HG03045 (cell line): ENCODE results near the gene ADAMTSL3.
A peak's percentile ranks its signal among the peaks of the same experiment; 100 is the strongest.
"Not testable (repeated sequence)": the region's sequence is repeated elsewhere in the genome, so short reads cannot be mapped to it uniquely, and the experiment has no call there.

ENCODE experiments used
- ATAC-seq: cut with Tn5 transposase; IDR thresholded peaks from one replicate; pipeline ENCODE4 v1.9.1; 2021; ENCODE audit warnings: mild to moderate bottlenecking, moderate library complexity; ENCODE audit not compliant: unreplicated experiment

The ADAMTSL3 gene

GRCh38 chr15:83956887-83957286 lies 303.0 kb downstream of the ADAMTSL3 start:
- ATAC-seq: no peak

- no peak for ATAC-seq
Measured at GRCh38 chr15:83959477-83959876, 305.6 kb downstream of the ADAMTSL3 start.

- ATAC-seq: no peak
Measured at GRCh38 chr15:83960192-83960829, 306.4 kb downstream of the ADAMTSL3 start.

- no peak for ATAC-seq
Measured at GRCh38 chr15:83961311-83961710, 307.4 kb downstream of the ADAMTSL3 start.

GRCh38 chr15:83964967-83965366 lies 311.0 kb downstream of the ADAMTSL3 start:
- not testable (repeated sequence) for ATAC-seq

GRCh38 chr15:83970295-83970890 lies 316.5 kb downstream of the ADAMTSL3 start:
- ATAC-seq: no peak

- ATAC-seq: no peak
Measured at GRCh38 chr15:83971992-83972391, 318.1 kb downstream of the ADAMTSL3 start.

GRCh38 chr15:83973816-83974215 lies 319.9 kb downstream of the ADAMTSL3 start:
- peak; percentile 47 for ATAC-seq

GRCh38 chr15:83977992-83978391 lies 324.1 kb downstream of the ADAMTSL3 start:
- ATAC-seq: no peak

GRCh38 chr15:83978588-83978987 lies 324.7 kb downstream of the ADAMTSL3 start:
- no peak for ATAC-seq

GRCh38 chr15:83980637-83981036 lies 326.7 kb downstream of the ADAMTSL3 start:
- no peak for ATAC-seq

- no peak for ATAC-seq
Measured at GRCh38 chr15:83982748-83983147, 328.8 kb downstream of the ADAMTSL3 start.

- peak; percentile 70 for ATAC-seq
Measured at GRCh38 chr15:83983634-83984458, 329.9 kb downstream of the ADAMTSL3 start.

GRCh38 chr15:83984601-83985000 lies 330.7 kb downstream of the ADAMTSL3 start:
- no peak for ATAC-seq

- ATAC-seq: no peak
Measured at GRCh38 chr15:83991163-83991562, 337.2 kb downstream of the ADAMTSL3 start.

GRCh38 chr15:83992324-83993031 lies 338.6 kb downstream of the ADAMTSL3 start:
- peak; percentile 88 for ATAC-seq

GRCh38 chr15:83993591-83993990 lies 339.7 kb downstream of the ADAMTSL3 start:
- no peak for ATAC-seq

- ATAC-seq: no peak
Measured at GRCh38 chr15:83998486-83998885, 344.6 kb downstream of the ADAMTSL3 start.

GRCh38 chr15:83999396-84000135 lies 345.6 kb downstream of the ADAMTSL3 start:
- no peak for ATAC-seq

GRCh38 chr15:84001037-84001436 lies 347.1 kb downstream of the ADAMTSL3 start:
- ATAC-seq: no peak

GRCh38 chr15:84001655-84002054 lies 347.7 kb downstream of the ADAMTSL3 start:
- no peak for ATAC-seq
